GM12864 (cell line): ENCODE results near the gene PLBD2.

ENCODE experiments used
- DNase-seq: peaks from one replicate; pipeline ENCODE4 v3.0.0-alpha.2; 2011; ENCODE audit warnings: low read depth
- H3K4me3 ChIP-seq: 2 replicates; pipeline ENCODE4 v1.5.1; 2011; ENCODE audit warnings: mild to moderate bottlenecking, low read depth, low read length, control low read depth
- CTCF ChIP-seq: IDR thresholded peaks from 2 replicates; pipeline ENCODE4 v1.5.1; 2011; ENCODE audit warnings: low read depth, mild to moderate bottlenecking, moderate library complexity, low read length, control low read depth, inconsistent platforms; ENCODE audit errors: missing control alignments

PLBD2 gene

GRCh38 chr12:113388351-113388750 lies 30.0 kb downstream of the PLBD2 start:
- no peak overlapping the region for H3K4me3 ChIP-seq
- no peak for DNase-seq
- TF ChIP-seq CTCF = no peak

- H3K4me3 ChIP-seq = no peak overlapping the region
- no peak for TF ChIP-seq CTCF
- DNase-seq = no peak
Observed at GRCh38 chr12:113390064-113391043, 32.0 kb downstream of the PLBD2 start.

- no peak for TF ChIP-seq CTCF
- DNase-seq = no peak
- H3K4me3 ChIP-seq = no peak overlapping the region
Observed at GRCh38 chr12:113391145-113391544, 32.8 kb downstream of the PLBD2 start.

- no peak for DNase-seq
- no peak overlapping the region for H3K4me3 ChIP-seq
- TF ChIP-seq CTCF = no peak
Observed at GRCh38 chr12:113391650-113392337, 33.4 kb downstream of the PLBD2 start.

- TF ChIP-seq CTCF = no peak
- no peak overlapping the region for H3K4me3 ChIP-seq
- no peak for DNase-seq
Observed at GRCh38 chr12:113392520-113392919, 34.1 kb downstream of the PLBD2 start.

GRCh38 chr12:113392988-113393579 lies 34.7 kb downstream of the PLBD2 start:
- DNase-seq = peak; percentile 50
- TF ChIP-seq CTCF = no peak
- H3K4me3 ChIP-seq = no peak overlapping the region
